Fibroblast of lung (primary cell): ENCODE data around the gene PTPRM. TPM values are rescaled to one million over a fixed set of nuclear protein-coding genes. Genes with fewer than 3 reads are reported as not detected.

Experiments used
- DNase-seq, 2 donors: peaks; one replicate each; pipeline versions ENCODE4 v3.0.0 to v3.0.0-alpha.2; 2010; ENCODE audit warnings: low read depth in 2 of 2
- H2AFZ ChIP-seq: 2 replicates; pipeline ENCODE4 v1.5.1; 2012; ENCODE audit warnings: low read length, control low read depth, inconsistent platforms
- H3K27ac ChIP-seq: 2 replicates; pipeline ENCODE4 v1.5.1; 2011; ENCODE audit warnings: low read length, control low read depth; ENCODE audit not compliant: insufficient read depth
- H3K27me3 ChIP-seq: 2 replicates; pipeline ENCODE4 v1.5.1; 2011; ENCODE audit warnings: mild to moderate bottlenecking, low read length; ENCODE audit not compliant: control insufficient read depth, insufficient read depth
- H3K36me3 ChIP-seq: 2 replicates; pipeline ENCODE4 v1.5.1; 2011; ENCODE audit warnings: low read length; ENCODE audit not compliant: control insufficient read depth, insufficient read depth
- H3K4me1 ChIP-seq: 2 replicates; pipeline ENCODE4 v1.5.1; 2011; ENCODE audit warnings: low read length; ENCODE audit not compliant: control insufficient read depth, insufficient read depth; ENCODE audit errors: extremely low read depth
- H3K4me2 ChIP-seq: 2 replicates; pipeline ENCODE4 v1.5.1; 2011; ENCODE audit warnings: low read length, control low read depth; ENCODE audit not compliant: insufficient read depth; ENCODE audit errors: extremely low read depth
- H3K4me3 ChIP-seq, 4 experiments: fragments of 200-600 bp in 1 of 4; sonication (generic) in 1 of 4; replicated peaks in 1 of 4; 2 replicates each; pipeline ENCODE4 v1.5.1; 2011 to 2016; ENCODE audit warnings: low read length in 4 of 4, low read depth in 3 of 4, mild to moderate bottlenecking in 3 of 4, control low read depth in 2 of 4, inconsistent platforms in 1 of 4, mixed read lengths in 1 of 4; ENCODE audit not compliant: insufficient read depth in 1 of 4; ENCODE audit errors: control extremely low read depth in 1 of 4
- H3K79me2 ChIP-seq: 2 replicates; pipeline ENCODE4 v1.5.1; 2012; ENCODE audit warnings: mild to moderate bottlenecking, low read length, inconsistent platforms; ENCODE audit not compliant: control insufficient read depth, insufficient read depth
- H3K9ac ChIP-seq: 2 replicates; pipeline ENCODE4 v1.5.1; 2011; ENCODE audit warnings: mild to moderate bottlenecking, low read length, control low read depth; ENCODE audit not compliant: insufficient read depth
- H3K9me3 ChIP-seq: 2 replicates; pipeline ENCODE4 v1.5.1; 2012; ENCODE audit warnings: low read depth, low read length; ENCODE audit not compliant: control insufficient read depth, insufficient read depth
- H4K20me1 ChIP-seq: 2 replicates; pipeline ENCODE4 v1.5.1; 2011; ENCODE audit warnings: low read length; ENCODE audit not compliant: control insufficient read depth, insufficient read depth; ENCODE audit errors: extremely low read depth
- EZH2 ChIP-seq: IDR thresholded peaks from 2 replicates; pipeline ENCODE4 v1.5.1; 2012; ENCODE audit warnings: low read length, control low read depth, mild to moderate bottlenecking; ENCODE audit errors: missing control alignments
- polyA plus RNA-seq, 2 donors: library from polyadenylated mRNA; depleted of rRNA in 1 of 2; stranded (reverse) in 1 of 2; unstranded in 1 of 2; fragments of >200 nt; gene quantifications; 2 replicates each; pipeline ENCODE4 v1.2.1, GENCODE V29; 2011 to 2012; ENCODE audit warnings: missing spikeins in 1 of 2
- total RNA-seq: library from RNA; depleted of rRNA; stranded (reverse); fragments of >200 nt; gene quantifications from 2 replicates; pipeline ENCODE4 v1.2.1, GENCODE V29; 2014
- TF ChIP-seq, protein P1 (sequence below), 2 donors: IDR thresholded peaks in 1 of 2; conservative IDR thresholded peaks in 1 of 2; 1 replicate in 1 of 2; 2 replicates in 1 of 2; pipeline ENCODE4 v1.5.1; 2011 to 2012; ENCODE audit warnings: low read length in 2 of 2, control low read depth in 1 of 2, inconsistent platforms in 1 of 2, low read depth in 1 of 2, mild to moderate bottlenecking in 1 of 2

Gene PTPRM
- total and polyA plus RNA-seq, 2 donors (not counting 1 experiment from before 2014, with no cell fraction given), result 86.6 to 87.0 TPM

DNA sequence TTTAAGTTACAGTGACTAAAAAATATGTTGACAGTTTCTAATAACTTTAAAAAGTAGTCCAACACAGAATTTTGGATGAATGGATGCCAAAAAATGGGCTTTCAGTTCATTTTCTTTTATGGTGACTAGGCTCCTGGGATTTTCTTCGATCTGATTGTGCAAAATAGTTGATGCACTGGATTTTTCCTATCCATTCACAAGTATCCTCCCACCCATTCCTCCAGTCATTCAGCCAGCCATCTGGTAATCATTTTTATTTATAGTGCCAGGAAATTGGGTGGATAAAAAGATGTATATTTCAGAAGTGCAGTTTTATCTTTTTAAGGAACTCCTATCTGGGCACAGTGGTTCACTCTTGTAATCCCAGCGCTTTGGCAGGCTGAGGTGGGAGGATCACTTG lies 175.1 kb downstream of the PTPRM start:
- no peaks in the 10 kb centered on the region for H3K36me3 ChIP-seq
- DNase-seq, result no peak
- H3K79me2 ChIP-seq, result no peaks in the 10 kb centered on the region

DNA sequence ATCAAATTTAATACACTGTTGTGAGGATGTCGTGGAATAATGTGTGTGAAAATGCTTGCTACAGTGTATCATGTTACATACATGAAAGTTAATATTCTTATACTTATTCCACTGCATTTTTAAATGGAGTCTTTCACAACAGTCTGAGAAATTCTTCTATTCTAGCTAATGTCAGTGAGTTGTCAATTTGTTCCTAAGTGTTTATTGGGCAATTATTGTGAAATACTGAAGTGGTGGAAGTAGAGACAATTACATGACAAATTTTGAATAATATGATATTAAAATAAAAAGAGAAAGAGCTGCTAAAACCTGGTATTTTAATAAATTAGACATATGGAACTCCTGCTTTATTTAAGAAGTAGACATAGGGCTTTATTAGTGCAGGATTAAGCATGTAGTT lies 176.1 kb downstream of the PTPRM start:
- Histone ChIP-seq H3K9ac (no peak overlapping the region), H3K79me2 (no peaks in the 10 kb centered on the region), H2AFZ (no peak overlapping the region), H3K36me3 (no peaks in the 10 kb centered on the region), H3K4me2 (no peak overlapping the region), H3K27me3 (no peaks in the 10 kb centered on the region), H3K4me3 (no peak overlapping the region), H3K4me1 (no peaks in the 10 kb centered on the region), H3K27ac (no peak overlapping the region), H3K9me3 (no peaks in the 10 kb centered on the region), H4K20me1 (no peaks in the 10 kb centered on the region)
- TF ChIP-seq, protein P1, sequence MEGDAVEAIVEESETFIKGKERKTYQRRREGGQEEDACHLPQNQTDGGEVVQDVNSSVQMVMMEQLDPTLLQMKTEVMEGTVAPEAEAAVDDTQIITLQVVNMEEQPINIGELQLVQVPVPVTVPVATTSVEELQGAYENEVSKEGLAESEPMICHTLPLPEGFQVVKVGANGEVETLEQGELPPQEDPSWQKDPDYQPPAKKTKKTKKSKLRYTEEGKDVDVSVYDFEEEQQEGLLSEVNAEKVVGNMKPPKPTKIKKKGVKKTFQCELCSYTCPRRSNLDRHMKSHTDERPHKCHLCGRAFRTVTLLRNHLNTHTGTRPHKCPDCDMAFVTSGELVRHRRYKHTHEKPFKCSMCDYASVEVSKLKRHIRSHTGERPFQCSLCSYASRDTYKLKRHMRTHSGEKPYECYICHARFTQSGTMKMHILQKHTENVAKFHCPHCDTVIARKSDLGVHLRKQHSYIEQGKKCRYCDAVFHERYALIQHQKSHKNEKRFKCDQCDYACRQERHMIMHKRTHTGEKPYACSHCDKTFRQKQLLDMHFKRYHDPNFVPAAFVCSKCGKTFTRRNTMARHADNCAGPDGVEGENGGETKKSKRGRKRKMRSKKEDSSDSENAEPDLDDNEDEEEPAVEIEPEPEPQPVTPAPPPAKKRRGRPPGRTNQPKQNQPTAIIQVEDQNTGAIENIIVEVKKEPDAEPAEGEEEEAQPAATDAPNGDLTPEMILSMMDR (conservative IDR thresholded peaks at IDR 0.05 in 1 of 2, IDR thresholded peaks at IDR 0.05 in 1 of 2; ENCODE audit: low read depth in 1 of 2, low read length in 2 of 2), result no peak
- no peak for TF ChIP-seq EZH2
- no peak for DNase-seq

More for the DNA sequence above, 175.1 kb downstream of the PTPRM start:
- no peak overlapping the region for H3K27ac ChIP-seq
- no peaks in the 10 kb centered on the region for H3K4me1 ChIP-seq
- no peaks in the 10 kb centered on the region for H4K20me1 ChIP-seq
- no peak for TF ChIP-seq EZH2
- TF ChIP-seq, protein P1 (conservative IDR thresholded peaks at IDR 0.05 in 1 of 2, IDR thresholded peaks at IDR 0.05 in 1 of 2; ENCODE audit: low read depth in 1 of 2, low read length in 2 of 2), result no peak
- no peak overlapping the region for H3K4me3 ChIP-seq
- H3K27me3 ChIP-seq, result no peaks in the 10 kb centered on the region
- H2AFZ ChIP-seq, result no peak overlapping the region
- H3K4me2 ChIP-seq, result no peak overlapping the region
- no peak overlapping the region for H3K9ac ChIP-seq
- H3K9me3 ChIP-seq, result no peaks in the 10 kb centered on the region

DNA sequence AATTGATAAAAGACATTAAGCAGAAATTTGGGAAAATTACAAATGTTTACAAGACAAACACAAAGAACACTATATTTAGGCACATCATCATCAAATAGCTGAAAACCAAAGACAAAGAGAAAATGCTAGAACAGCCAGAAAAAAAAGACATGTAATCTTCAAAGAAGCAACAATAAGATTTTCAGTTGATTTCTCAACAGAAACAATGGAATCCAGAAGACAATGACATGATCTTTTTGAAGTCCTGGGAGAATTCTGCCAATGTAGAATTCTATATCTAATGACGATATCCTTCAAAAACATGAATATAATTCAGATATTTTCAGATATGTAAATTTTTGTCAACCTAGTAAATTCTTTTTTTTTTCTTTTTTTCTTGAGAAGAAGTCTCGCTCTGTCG lies 179.0 kb downstream of the PTPRM start:
- no peak overlapping the region for H3K27ac ChIP-seq
- no peaks in the 10 kb centered on the region for H3K27me3 ChIP-seq
- no peak for DNase-seq
- H3K9me3 ChIP-seq, result no peaks in the 10 kb centered on the region
- no peak overlapping the region for H3K9ac ChIP-seq
- no peaks in the 10 kb centered on the region for H3K4me1 ChIP-seq
- H4K20me1 ChIP-seq, result no peaks in the 10 kb centered on the region
- TF ChIP-seq EZH2, result no peak
- TF ChIP-seq, protein P1 (conservative IDR thresholded peaks at IDR 0.05 in 1 of 2, IDR thresholded peaks at IDR 0.05 in 1 of 2; ENCODE audit: low read depth in 1 of 2, low read length in 2 of 2), result no peak
- no peak overlapping the region for H3K4me3 ChIP-seq
- H3K36me3 ChIP-seq, result no peaks in the 10 kb centered on the region
- no peaks in the 10 kb centered on the region for H3K79me2 ChIP-seq
- H3K4me2 ChIP-seq, result no peak overlapping the region
- H2AFZ ChIP-seq, result no peak overlapping the region
